ENCODE results near the gene DTX4. TPM values are rescaled to one million over a fixed set of nuclear protein-coding genes. Genes with fewer than 3 reads are reported as not detected.

DTX4 gene
- total RNA-seq, 1 experiment from 2014 or later, result 7.6 TPM

- no peak overlapping the region for H3K4me2 ChIP-seq (ENCODE audit: low read length)
- no peaks in the 10 kb centered on the region for H3K27me3 ChIP-seq (ENCODE audit: insufficient read depth, low read length)
- H3K9me3 ChIP-seq (ENCODE audit: control insufficient read depth in 1 of 2, insufficient read depth in 1 of 2, low read depth in 1 of 2, low read length in 2 of 2), result no peaks in the 10 kb centered on the region
- no peak overlapping the region for H2AFZ ChIP-seq (ENCODE audit: low read depth, low read length, poor library complexity, severe bottlenecking)
- no peaks in the 10 kb centered on the region for H4K20me1 ChIP-seq (ENCODE audit: insufficient read depth)
- BruUV-seq (replicated peaks), result no TSS peak
- no peak for DNase-seq (ENCODE audit: low read depth, low spot score)
- RAD21 ChIA-PET (ENCODE audit: low non-redundant PET in 1 of 2, low total read pairs in 2 of 2, uncharacterized antibody in 2 of 2, unreplicated experiment in 2 of 2), result no interaction called here
- H3K9me2 ChIP-seq (ENCODE audit: insufficient read depth), result no peaks in the 10 kb centered on the region
- H3K79me2 ChIP-seq (ENCODE audit: insufficient read depth, low read length), result no peaks in the 10 kb centered on the region
- POLR2A ChIA-PET, result no interaction called here
- no peak for TF ChIP-seq ZNF274 (IDR thresholded peaks at IDR 0.05; ENCODE audit: low read depth, low read length)
- peak; percentile 31 to 78 (median 67); a peak in 5 of 6 replicates for TF ChIP-seq CTCF (IDR thresholded peaks at IDR 0.05 in 2 of 3, conservative IDR thresholded peaks at IDR 0.05 in 1 of 3; ENCODE audit: borderline replicate concordance in 1 of 3, insufficient read depth in 1 of 3, low read depth in 2 of 3, low read length in 2 of 3)
- TF ChIP-seq SRF (IDR thresholded peaks at IDR 0.05; ENCODE audit: low read depth), result no peak
- peak; percentile 40; the same call in 1 of the 2 replicates for TF ChIP-seq RAD21 (IDR thresholded peaks at IDR 0.05; ENCODE audit: low read depth)
- TF ChIP-seq EGR1 (IDR thresholded peaks at IDR 0.05; ENCODE audit: low read depth), result no peak
- no peak overlapping the region for H3K27ac ChIP-seq (ENCODE audit: low read depth, low read length)
- H3K36me3 ChIP-seq (ENCODE audit: control insufficient read depth in 1 of 2, insufficient read depth in 2 of 2, low read length in 2 of 2), result no peaks in the 10 kb centered on the region
- H3K4me3 ChIP-seq (replicated peaks in 1 of 2; ENCODE audit: low read depth in 1 of 2, low read length in 2 of 2), result no peak overlapping the region
- intact Hi-C loops (cut with micrococcal nuclease), result loop anchor here (1.0 kb wide), 1 partner anchor 11 kb away; no protein-coding TSS in a partner anchor
- ATAC-seq, result peak; percentile 70
- CTCF ChIA-PET, result interaction anchor here (0.5 to 4.9 kb wide), 5 partner anchors 8 to 24 kb away, joined by 3 to 37 read pairs (median 4); partner anchors contain the start of gene DTX4
- H3K4me1 ChIP-seq (ENCODE audit: control insufficient read depth in 1 of 2, insufficient read depth in 2 of 2, low read length in 2 of 2), result peaks cover 13 to 20% of the 10 kb centered on the region in 2 experiments; a peak in 3 of 4 replicates
- no peak overlapping the region for H3K9ac ChIP-seq (ENCODE audit: low read length)
These were observed 10.7 kb downstream of the DTX4 start for GRCh38 chr11:59182457-59183151.

DNA sequence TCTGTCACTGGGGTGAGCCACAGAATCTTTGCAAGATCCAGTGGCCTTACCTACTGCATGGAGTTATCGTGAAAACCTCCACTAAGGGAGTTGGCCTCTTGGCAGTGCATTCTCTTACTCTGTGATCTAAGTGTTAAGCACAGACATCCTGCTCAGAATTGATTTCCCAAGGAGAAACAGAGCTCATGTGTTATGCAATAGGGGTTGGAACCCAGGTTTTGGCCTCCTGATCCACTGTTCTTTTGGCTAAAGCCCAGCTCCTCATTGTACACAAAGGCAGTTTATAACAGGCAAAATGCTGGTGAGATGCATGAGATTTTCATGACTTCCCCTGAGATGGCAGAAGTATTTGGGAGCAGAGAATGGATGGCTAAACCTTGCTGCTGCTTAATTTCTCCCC, 11.8 kb downstream of the DTX4 start:
- no peak overlapping the region for H3K4me2 ChIP-seq (ENCODE audit: low read length)
- no peak overlapping the region for H3K4me3 ChIP-seq (replicated peaks in 1 of 2; ENCODE audit: low read depth in 1 of 2, low read length in 2 of 2)
- no peaks in the 10 kb centered on the region for H3K27me3 ChIP-seq (ENCODE audit: insufficient read depth, low read length)
- TF ChIP-seq TCF7L2 (IDR thresholded peaks at IDR 0.05; ENCODE audit: borderline replicate concordance, extremely low read depth, insufficient read depth, insufficient read length), result no peak
- no peak for TF ChIP-seq ZNF274 (IDR thresholded peaks at IDR 0.05; ENCODE audit: low read depth, low read length)
- TF ChIP-seq EZH2phosphoT487 (IDR thresholded peaks at IDR 0.05; ENCODE audit: borderline replicate concordance), result no peak
- no peak for TF ChIP-seq YY1 (IDR thresholded peaks at IDR 0.05; ENCODE audit: extremely low read depth, insufficient replicate concordance, low read depth, low read length)
- TF ChIP-seq CEBPB (IDR thresholded peaks at IDR 0.05; ENCODE audit: low read depth), result no peak
- no peak for TF ChIP-seq FOSL1 (IDR thresholded peaks at IDR 0.05; ENCODE audit: low read depth)
- TF ChIP-seq EGR1 (IDR thresholded peaks at IDR 0.05; ENCODE audit: low read depth), result no peak
- TF ChIP-seq ZFX (IDR thresholded peaks at IDR 0.05), result no peak
- TF ChIP-seq MAX (IDR thresholded peaks at IDR 0.05), result no peak
- no peak for TF ChIP-seq POLR2A (IDR thresholded peaks at IDR 0.05; ENCODE audit: borderline replicate concordance, extremely low read depth, insufficient read depth, insufficient read length)
- no peak for TF ChIP-seq SP1 (IDR thresholded peaks at IDR 0.05; ENCODE audit: low read depth)
- TF ChIP-seq SRF (IDR thresholded peaks at IDR 0.05; ENCODE audit: low read depth), result no peak
- TF ChIP-seq ZBTB33 (IDR thresholded peaks at IDR 0.05; ENCODE audit: extremely low read depth, insufficient replicate concordance, low read length), result no peak
- no peak overlapping the region for H3K9ac ChIP-seq (ENCODE audit: low read length)
- H3K9me2 ChIP-seq (ENCODE audit: insufficient read depth), result no peaks in the 10 kb centered on the region
- POLR2A ChIA-PET, result no interaction called here
- no TSS peak for BruUV-seq (replicated peaks)
- H3K27ac ChIP-seq (ENCODE audit: low read depth, low read length), result no peak overlapping the region
- peaks cover 13 to 20% of the 10 kb centered on the region in 2 experiments; a peak in 3 of 4 replicates for H3K4me1 ChIP-seq (ENCODE audit: control insufficient read depth in 1 of 2, insufficient read depth in 2 of 2, low read length in 2 of 2)
- H3K9me3 ChIP-seq (ENCODE audit: control insufficient read depth in 1 of 2, insufficient read depth in 1 of 2, low read depth in 1 of 2, low read length in 2 of 2), result no peaks in the 10 kb centered on the region
- no peaks in the 10 kb centered on the region for H3K36me3 ChIP-seq (ENCODE audit: control insufficient read depth in 1 of 2, insufficient read depth in 2 of 2, low read length in 2 of 2)
- ATAC-seq (no peak), DNase-seq (ENCODE audit: low read depth, low spot score) (no peak)
- no peaks in the 10 kb centered on the region for H3K79me2 ChIP-seq (ENCODE audit: insufficient read depth, low read length)
- RAD21 ChIA-PET (ENCODE audit: low non-redundant PET in 1 of 2, low total read pairs in 2 of 2, uncharacterized antibody in 2 of 2, unreplicated experiment in 2 of 2), result no interaction called here
- CTCF ChIA-PET, result interaction anchor here (4.9 kb wide), 1 partner anchor 12 kb away, joined by 37 read pairs; the partner anchor contains the start of gene DTX4
- H4K20me1 ChIP-seq (ENCODE audit: insufficient read depth), result no peaks in the 10 kb centered on the region
- intact Hi-C loops (cut with micrococcal nuclease), result no loop called here
- no peak overlapping the region for H2AFZ ChIP-seq (ENCODE audit: low read depth, low read length, poor library complexity, severe bottlenecking)

Data from HCT116 (cell line).